ENCODE measurements around the gene BBS1.

BBS1 gene

DNA sequence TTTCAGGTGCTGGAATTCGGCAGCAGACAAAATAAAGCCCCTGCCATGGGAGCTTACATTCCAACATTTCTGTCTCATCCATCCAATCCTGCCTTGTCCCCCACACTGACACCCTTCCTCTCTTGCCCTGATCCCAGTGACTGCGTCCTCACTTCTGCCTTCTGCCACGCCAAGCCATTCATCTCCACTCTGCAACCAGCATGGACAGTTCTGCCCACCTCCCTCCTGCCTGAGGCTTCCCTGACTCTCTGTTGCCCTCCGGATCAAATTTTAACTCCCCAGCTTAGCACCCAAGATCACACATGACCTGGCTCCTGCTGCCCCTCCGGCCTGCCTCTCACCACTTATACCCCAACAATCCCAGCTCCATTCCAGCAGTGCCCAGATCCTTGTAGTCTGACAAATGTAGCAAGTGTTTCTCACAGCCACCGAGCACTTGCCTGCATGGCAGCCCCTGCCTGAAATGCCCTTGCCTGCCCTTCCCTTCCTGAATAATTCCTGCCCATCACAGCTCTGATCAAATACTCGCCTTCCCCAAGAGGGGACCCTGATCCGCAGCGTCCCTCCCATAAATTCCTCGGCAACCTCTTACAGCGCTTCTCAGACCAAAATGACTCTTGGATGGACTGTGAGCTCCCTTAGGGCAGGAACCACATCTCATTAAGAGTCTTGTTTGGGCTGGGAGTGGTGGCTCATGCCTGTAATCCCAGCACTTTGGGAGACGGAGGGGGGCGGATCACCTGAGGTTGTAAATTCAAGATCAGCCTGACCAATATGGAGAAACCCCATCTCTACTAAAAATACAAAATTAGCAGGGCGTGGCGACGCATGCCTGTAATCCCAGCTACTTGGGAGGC is 38.6 kb downstream of the BBS1 start:
- Histone ChIP-seq H3K4me3 (ENCODE audit: low read length) (no peak overlapping the region), H3K9me3 (ENCODE audit: control insufficient read depth, insufficient read depth, low read length) (no peaks in the 10 kb centered on the region), H3K4me1 (ENCODE audit: control insufficient read depth, insufficient read depth, low read length) (peaks cover 2% of the 10 kb centered on the region; the same call in 1 of the 2 replicates), H3K27ac (ENCODE audit: low read length) (no peak overlapping the region), H3K27me3 (ENCODE audit: control insufficient read depth, insufficient read depth, low read length) (no peaks in the 10 kb centered on the region), H3K36me3 (ENCODE audit: control insufficient read depth, insufficient read depth, low read length) (no peaks in the 10 kb centered on the region)
- DNase-seq (ENCODE audit: low read depth, low spot score): no peak
- no CpG with 5 or more reads among the region's 16 CpGs for WGBS (ENCODE audit: insufficient coverage, insufficient read length)

DNA sequence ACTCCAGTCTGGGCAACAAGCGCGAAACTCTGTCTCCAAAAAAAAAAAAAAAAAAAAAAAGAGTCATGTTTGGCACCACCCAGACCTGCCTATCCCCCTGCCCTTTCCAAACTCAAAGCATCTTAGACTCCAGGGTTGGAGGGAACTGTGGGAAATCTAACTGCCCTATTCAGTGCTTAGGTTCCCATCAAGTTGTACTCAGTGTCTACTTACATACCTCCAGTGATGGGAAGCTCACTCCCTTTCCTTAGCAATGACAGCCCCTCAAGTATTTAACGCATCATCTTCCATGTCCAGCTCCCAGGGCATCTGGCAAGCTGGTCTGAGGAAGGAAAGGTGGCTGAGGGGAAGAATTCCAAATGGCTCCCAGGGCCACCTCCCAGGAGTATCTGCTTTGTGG is 39.3 kb downstream of the BBS1 start:
- Histone ChIP-seq H3K4me3 (ENCODE audit: low read length) (no peak overlapping the region), H3K9me3 (ENCODE audit: control insufficient read depth, insufficient read depth, low read length) (no peaks in the 10 kb centered on the region), H3K4me1 (ENCODE audit: control insufficient read depth, insufficient read depth, low read length) (peaks cover 2% of the 10 kb centered on the region; the same call in 1 of the 2 replicates), H3K27ac (ENCODE audit: low read length) (no peak overlapping the region), H3K36me3 (ENCODE audit: control insufficient read depth, insufficient read depth, low read length) (peaks cover 3% of the 10 kb centered on the region; the same call in 1 of the 2 replicates), H3K27me3 (ENCODE audit: control insufficient read depth, insufficient read depth, low read length) (no peaks in the 10 kb centered on the region)
- DNase-seq (ENCODE audit: low read depth, low spot score): no peak
- no CpG with 5 or more reads among the region's 3 CpGs for WGBS (ENCODE audit: insufficient coverage, insufficient read length)

DNA sequence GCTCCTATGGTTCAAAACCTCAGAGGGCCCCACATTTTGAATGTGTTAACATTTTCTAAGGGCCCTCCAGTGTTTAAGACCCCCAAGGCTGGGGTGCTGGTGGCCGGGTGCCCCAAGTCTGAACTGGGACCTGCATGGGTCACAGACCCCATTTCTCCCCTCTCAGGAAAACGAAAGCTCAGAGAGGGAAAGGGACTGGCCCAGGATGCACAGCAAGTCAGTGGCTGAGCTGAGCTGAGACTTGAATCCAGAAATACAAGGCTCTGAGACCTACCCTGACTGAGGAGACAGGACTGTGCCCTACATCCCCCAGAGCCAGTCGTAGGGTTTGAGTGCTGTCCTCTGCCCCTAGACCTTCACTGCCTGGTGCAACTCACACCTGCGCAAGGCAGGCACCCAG is 40.5 kb downstream of the BBS1 start:
- WGBS (ENCODE audit: insufficient coverage, insufficient read length): no CpG with 5 or more reads among the region's 4 CpGs
- no peaks in the 10 kb centered on the region for H3K27me3 ChIP-seq (ENCODE audit: control insufficient read depth, insufficient read depth, low read length)
- H3K4me3 ChIP-seq (ENCODE audit: low read length): no peak overlapping the region
- no peaks in the 10 kb centered on the region for H3K9me3 ChIP-seq (ENCODE audit: control insufficient read depth, insufficient read depth, low read length)
- DNase-seq (ENCODE audit: low read depth, low spot score): no peak
- no peak overlapping the region for H3K27ac ChIP-seq (ENCODE audit: low read length)
- peaks cover 7% of the 10 kb centered on the region for H3K36me3 ChIP-seq (ENCODE audit: control insufficient read depth, insufficient read depth, low read length)
- H3K4me1 ChIP-seq (ENCODE audit: control insufficient read depth, insufficient read depth, low read length): peaks cover 2% of the 10 kb centered on the region; the same call in 1 of the 2 replicates

DNA sequence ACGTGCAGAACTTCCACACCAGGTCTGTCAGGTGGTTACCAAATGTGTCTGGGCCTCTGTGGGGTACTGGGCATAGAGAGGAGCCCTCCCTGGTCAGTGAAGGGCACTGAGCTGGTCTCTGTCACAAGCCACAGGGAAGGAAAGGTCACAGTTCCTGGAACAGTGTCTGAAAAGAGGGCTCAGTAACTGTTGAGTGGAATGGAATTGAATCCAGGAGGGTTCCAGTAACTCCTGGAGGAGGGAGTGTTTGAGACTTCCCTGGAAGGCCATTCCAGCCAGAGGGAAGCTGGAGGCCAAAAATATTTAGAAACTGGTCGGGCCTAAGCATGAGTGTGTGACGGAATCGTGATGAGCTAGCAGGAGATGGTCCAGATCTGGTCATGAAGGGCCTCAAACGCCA is 44.2 kb downstream of the BBS1 start:
- Histone ChIP-seq H3K4me1 (ENCODE audit: control insufficient read depth, insufficient read depth, low read length) (no peaks in the 10 kb centered on the region), H3K36me3 (ENCODE audit: control insufficient read depth, insufficient read depth, low read length) (peaks cover 26% of the 10 kb centered on the region), H3K4me3 (ENCODE audit: low read length) (no peak overlapping the region), H3K27ac (ENCODE audit: low read length) (no peak overlapping the region), H3K9me3 (ENCODE audit: control insufficient read depth, insufficient read depth, low read length) (no peaks in the 10 kb centered on the region), H3K27me3 (ENCODE audit: control insufficient read depth, insufficient read depth, low read length) (no peaks in the 10 kb centered on the region)
- WGBS (ENCODE audit: insufficient coverage, insufficient read length): no CpG with 5 or more reads among the region's 5 CpGs
- no peak for DNase-seq (ENCODE audit: low read depth, low spot score)

DNA sequence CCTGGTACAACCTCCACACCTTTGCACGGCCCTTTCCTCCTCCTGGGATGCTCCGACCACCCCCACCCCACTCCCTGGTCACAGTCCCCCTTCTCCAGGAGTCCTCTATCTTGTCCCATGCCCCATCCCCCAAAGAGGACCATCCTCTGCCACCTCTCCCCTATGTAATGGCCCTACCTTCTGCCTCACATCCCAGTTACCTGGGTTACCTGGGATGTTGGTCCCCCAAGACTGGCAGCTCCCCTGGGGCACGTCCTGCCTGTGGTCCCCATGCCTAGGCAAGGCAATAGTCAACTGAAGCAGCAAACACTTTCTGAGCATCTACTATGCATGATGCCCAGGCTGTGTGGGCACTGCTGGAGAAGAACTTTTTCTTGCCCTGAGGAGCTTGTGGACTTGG is 45.0 kb downstream of the BBS1 start:
- Histone ChIP-seq H3K4me1 (ENCODE audit: control insufficient read depth, insufficient read depth, low read length) (no peaks in the 10 kb centered on the region), H3K27ac (ENCODE audit: low read length) (no peak overlapping the region), H3K36me3 (ENCODE audit: control insufficient read depth, insufficient read depth, low read length) (peaks cover 28% of the 10 kb centered on the region), H3K4me3 (ENCODE audit: low read length) (no peak overlapping the region), H3K9me3 (ENCODE audit: control insufficient read depth, insufficient read depth, low read length) (no peaks in the 10 kb centered on the region), H3K27me3 (ENCODE audit: control insufficient read depth, insufficient read depth, low read length) (no peaks in the 10 kb centered on the region)
- no CpG with 5 or more reads among the region's 3 CpGs for WGBS (ENCODE audit: insufficient coverage, insufficient read length)
- DNase-seq (ENCODE audit: low read depth, low spot score): no peak

DNA sequence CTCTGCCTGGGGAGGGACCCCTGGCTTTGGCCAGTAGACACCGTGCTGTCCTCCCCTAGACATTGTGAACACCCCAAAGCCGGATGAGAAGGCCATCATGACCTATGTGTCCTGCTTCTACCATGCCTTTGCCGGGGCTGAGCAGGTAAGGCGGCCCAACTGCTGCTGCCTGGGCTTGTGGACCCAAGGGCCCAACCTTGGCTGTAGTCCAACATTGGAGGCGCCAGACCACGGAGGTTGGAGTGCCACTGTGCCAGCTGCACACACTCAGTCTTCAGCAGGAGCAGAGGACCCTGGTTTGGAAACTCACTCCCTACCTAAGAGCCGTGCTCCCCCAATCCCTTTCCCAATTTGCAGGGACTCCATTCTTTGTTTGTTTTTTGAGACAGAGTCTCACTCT is 45.7 kb downstream of the BBS1 start:
- no peaks in the 10 kb centered on the region for H3K9me3 ChIP-seq (ENCODE audit: control insufficient read depth, insufficient read depth, low read length)
- no peak overlapping the region for H3K4me3 ChIP-seq (ENCODE audit: low read length)
- no peaks in the 10 kb centered on the region for H3K4me1 ChIP-seq (ENCODE audit: control insufficient read depth, insufficient read depth, low read length)
- H3K27me3 ChIP-seq (ENCODE audit: control insufficient read depth, insufficient read depth, low read length): no peaks in the 10 kb centered on the region
- DNase-seq (ENCODE audit: low read depth, low spot score): no peak
- H3K27ac ChIP-seq (ENCODE audit: low read length): no peak overlapping the region
- peaks cover 32% of the 10 kb centered on the region for H3K36me3 ChIP-seq (ENCODE audit: control insufficient read depth, insufficient read depth, low read length)
- no CpG with 5 or more reads among the region's 7 CpGs for WGBS (ENCODE audit: insufficient coverage, insufficient read length)

DNA sequence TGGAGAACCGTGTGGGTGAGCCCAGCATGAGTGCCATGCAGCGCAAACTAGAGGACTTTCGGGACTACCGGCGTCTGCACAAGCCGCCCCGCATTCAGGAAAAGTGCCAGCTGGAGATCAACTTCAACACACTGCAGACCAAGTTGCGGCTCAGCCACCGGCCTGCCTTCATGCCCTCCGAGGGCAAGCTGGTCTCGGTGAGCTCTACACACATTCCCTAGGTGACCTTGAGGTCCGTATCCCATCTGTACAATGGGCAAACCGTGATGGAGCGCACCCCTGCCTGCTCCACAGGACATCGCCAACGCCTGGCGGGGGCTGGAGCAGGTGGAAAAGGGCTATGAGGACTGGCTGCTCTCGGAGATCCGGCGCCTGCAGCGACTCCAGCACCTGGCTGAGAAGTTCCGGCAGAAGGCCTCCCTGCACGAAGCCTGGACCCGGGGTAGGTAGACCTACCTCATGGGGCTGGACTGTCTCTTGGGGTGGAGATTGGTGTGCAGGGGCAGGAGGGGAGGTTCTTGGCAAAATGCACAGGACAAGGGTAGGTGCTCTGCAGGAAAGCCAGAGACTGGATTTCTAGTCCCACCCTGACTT is 47.4 kb downstream of the BBS1 start:
- no peaks in the 10 kb centered on the region for H3K27me3 ChIP-seq (ENCODE audit: control insufficient read depth, insufficient read depth, low read length)
- H3K36me3 ChIP-seq (ENCODE audit: control insufficient read depth, insufficient read depth, low read length): peaks cover 49% of the 10 kb centered on the region
- H3K27ac ChIP-seq (ENCODE audit: low read length): no peak overlapping the region
- WGBS (ENCODE audit: insufficient coverage, insufficient read length): no CpG with 5 or more reads among the region's 24 CpGs
- DNase-seq (ENCODE audit: low read depth, low spot score): no peak
- no peaks in the 10 kb centered on the region for H3K4me1 ChIP-seq (ENCODE audit: control insufficient read depth, insufficient read depth, low read length)
- H3K9me3 ChIP-seq (ENCODE audit: control insufficient read depth, insufficient read depth, low read length): no peaks in the 10 kb centered on the region
- no peak overlapping the region for H3K4me3 ChIP-seq (ENCODE audit: low read length)

DNA sequence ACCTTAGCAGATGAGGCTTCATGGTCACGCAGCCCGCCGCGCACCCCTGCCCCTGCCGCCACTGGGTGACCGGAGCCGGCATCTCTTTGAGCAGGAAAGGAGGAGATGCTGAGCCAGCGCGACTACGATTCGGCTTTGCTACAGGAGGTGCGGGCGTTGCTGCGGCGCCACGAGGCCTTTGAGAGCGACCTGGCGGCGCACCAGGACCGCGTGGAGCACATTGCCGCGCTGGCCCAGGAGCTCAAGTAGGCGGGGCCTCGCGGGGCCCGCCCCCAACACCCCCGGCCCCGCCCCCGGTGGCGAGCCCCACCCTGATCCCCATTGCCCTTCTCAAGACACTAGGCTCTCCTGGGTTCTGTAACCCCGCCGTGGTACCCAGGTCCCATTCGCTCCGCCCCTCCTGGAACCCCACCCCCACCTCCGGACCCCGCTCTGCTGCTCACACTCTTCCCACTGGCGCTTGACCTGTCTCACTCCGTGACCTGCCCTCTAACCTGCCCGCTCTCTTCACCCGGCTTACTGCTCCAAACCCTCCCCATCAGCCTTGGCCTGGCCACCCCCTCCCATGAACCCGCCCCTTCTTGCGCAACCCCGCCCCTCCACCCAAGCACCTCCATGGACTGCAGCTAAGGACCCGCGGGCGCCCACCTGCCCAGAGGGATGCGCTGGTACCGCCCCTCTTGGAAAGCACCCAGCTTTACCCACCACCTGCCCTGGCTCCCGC is 48.9 kb downstream of the BBS1 start:
- Histone ChIP-seq H3K27me3 (ENCODE audit: control insufficient read depth, insufficient read depth, low read length) (no peaks in the 10 kb centered on the region), H3K9me3 (ENCODE audit: control insufficient read depth, insufficient read depth, low read length) (no peaks in the 10 kb centered on the region), H3K27ac (ENCODE audit: low read length) (no peak overlapping the region), H3K4me3 (ENCODE audit: low read length) (no peak overlapping the region), H3K4me1 (ENCODE audit: control insufficient read depth, insufficient read depth, low read length) (no peaks in the 10 kb centered on the region), H3K36me3 (ENCODE audit: control insufficient read depth, insufficient read depth, low read length) (peaks cover 51% of the 10 kb centered on the region)
- DNase-seq (ENCODE audit: low read depth, low spot score): no peak
- WGBS (ENCODE audit: insufficient coverage, insufficient read length): no CpG with 5 or more reads among the region's 50 CpGs

DNA sequence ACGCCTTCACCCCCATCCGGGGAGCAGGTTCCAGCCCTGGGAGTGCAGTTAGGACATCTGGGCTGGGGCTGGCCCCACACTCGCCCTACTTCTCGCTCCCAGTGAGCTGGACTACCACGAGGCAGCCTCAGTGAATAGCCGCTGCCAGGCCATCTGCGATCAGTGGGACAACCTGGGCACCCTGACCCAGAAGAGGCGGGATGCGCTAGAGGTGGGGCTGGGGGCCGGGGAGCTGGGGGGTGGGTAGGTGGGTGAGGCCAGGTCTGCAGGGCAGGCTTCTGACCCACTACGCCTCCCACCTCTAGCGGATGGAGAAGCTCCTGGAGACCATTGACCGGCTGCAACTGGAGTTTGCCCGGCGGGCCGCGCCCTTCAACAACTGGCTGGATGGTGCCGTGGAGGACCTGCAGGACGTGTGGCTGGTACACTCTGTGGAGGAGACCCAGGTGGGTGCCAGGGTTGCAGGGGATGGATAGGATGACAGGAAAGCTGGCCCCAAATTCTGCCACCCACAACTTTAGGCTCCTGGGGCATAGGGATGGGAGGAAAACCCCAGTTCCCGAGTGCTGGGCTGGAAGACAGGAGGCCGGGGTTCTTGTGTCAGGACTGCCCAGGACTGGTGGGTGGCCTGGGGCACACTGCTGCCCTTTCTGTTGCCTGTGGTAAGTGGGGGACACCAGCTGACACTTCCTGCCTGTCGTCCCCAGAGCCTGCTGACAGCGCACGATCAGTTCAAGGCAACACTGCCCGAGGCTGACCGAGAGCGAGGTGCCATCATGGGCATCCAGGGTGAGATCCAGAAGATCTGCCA is 49.6 kb downstream of the BBS1 start:
- Histone ChIP-seq H3K36me3 (ENCODE audit: control insufficient read depth, insufficient read depth, low read length) (peaks cover 47% of the 10 kb centered on the region), H3K9me3 (ENCODE audit: control insufficient read depth, insufficient read depth, low read length) (no peaks in the 10 kb centered on the region), H3K4me1 (ENCODE audit: control insufficient read depth, insufficient read depth, low read length) (no peaks in the 10 kb centered on the region), H3K27ac (ENCODE audit: low read length) (no peak overlapping the region), H3K27me3 (ENCODE audit: control insufficient read depth, insufficient read depth, low read length) (no peaks in the 10 kb centered on the region), H3K4me3 (ENCODE audit: low read length) (no peak overlapping the region)
- WGBS (ENCODE audit: insufficient coverage, insufficient read length): no CpG with 5 or more reads among the region's 27 CpGs
- DNase-seq (ENCODE audit: low read depth, low spot score): no peak
